NCI-H345 treated with DMSO at 0.1 percent for 48 hours (cell line): ENCODE results near the gene CLDN7.
A peak's percentile ranks its signal among the peaks of the same experiment; 100 is the strongest.
"Not testable (repeated sequence)": the region's sequence is repeated elsewhere in the genome, so short reads cannot be mapped to it uniquely, and the experiment has no call there.

Experiments used
- DNase-seq: peaks from one replicate; lab custom pipeline; 2025; ENCODE audit not compliant: unreplicated experiment; lab: John Stamatoyannopoulos, UW

The CLDN7 gene

GRCh38 chr17:7256766-7257456, 5.4 kb downstream of the CLDN7 start:
- DNase-seq, result no peak

- no peak for DNase-seq
Measured at GRCh38 chr17:7254511-7254910, 7.8 kb downstream of the CLDN7 start.

- no peak for DNase-seq
Measured at GRCh38 chr17:7253082-7253481, 9.2 kb downstream of the CLDN7 start.

GRCh38 chr17:7252176-7253043, 9.9 kb downstream of the CLDN7 start, which contains the start of gene ELP5:
Gene ELP5, plus strand, starts transcription at chr17:7252215. Its CDS starts 336 bp downstream, at chr17:7252551.
- no peak for DNase-seq

GRCh38 chr17:7251661-7252175, 10.6 kb downstream of the CLDN7 start, which contains the start of gene CTDNEP1:
Gene CTDNEP1, minus strand, starts transcription at chr17:7251734. Its CDS starts 438 bp downstream, at chr17:7251296.
- peak; percentile 88 for DNase-seq

- DNase-seq, result no peak
Measured at GRCh38 chr17:7250695-7251627, 11.3 kb downstream of the CLDN7 start.

GRCh38 chr17:7249830-7250229, 12.4 kb downstream of the CLDN7 start:
- DNase-seq, result no peak

- no peak for DNase-seq
Measured at GRCh38 chr17:7249214-7249613, 13.1 kb downstream of the CLDN7 start.

GRCh38 chr17:7248796-7249195, 13.5 kb downstream of the CLDN7 start:
- DNase-seq, result no peak

- DNase-seq, result no peak
Measured at GRCh38 chr17:7246779-7247178, 15.5 kb downstream of the CLDN7 start.

- not testable (repeated sequence) for DNase-seq
Measured at GRCh38 chr17:7243838-7244237, 18.4 kb downstream of the CLDN7 start.

GRCh38 chr17:7243453-7243729, 18.9 kb downstream of the CLDN7 start:
- DNase-seq, result no peak

- DNase-seq, result peak; percentile 70
Measured at GRCh38 chr17:7242717-7243452, 19.4 kb downstream of the CLDN7 start.

GRCh38 chr17:7241783-7242716, 20.2 kb downstream of the CLDN7 start, which contains the start of gene GABARAP:
Gene GABARAP, minus strand, starts transcription at chr17:7242449. Its CDS starts 119 bp downstream, at chr17:7242330.
- DNase-seq, result peak; percentile 69

- no peak for DNase-seq
Measured at GRCh38 chr17:7241090-7241733, 21.1 kb downstream of the CLDN7 start.

- no peak for DNase-seq
Measured at GRCh38 chr17:7240375-7240774, 21.9 kb downstream of the CLDN7 start.

GRCh38 chr17:7239091-7240027, 22.9 kb downstream of the CLDN7 start, which contains the start of gene PHF23:
Gene PHF23, minus strand, starts transcription at chr17:7239457. Its CDS starts 178 bp downstream, at chr17:7239279.
- DNase-seq, result peak; percentile 91
